Activated naive CD4-positive, alpha-beta T cell treated with anti-CD3 and anti-CD28 coated beads, Interleukin-2, amount 50 U/mL, for 24 hours (primary cell): ENCODE results near the gene PSG1.
A peak's percentile ranks its signal among the peaks of the same experiment; 100 is the strongest.
"Not testable (repeated sequence)": the region's sequence is repeated elsewhere in the genome, so short reads cannot be mapped to it uniquely, and the experiment has no call there.

Experiments
- H3K27ac Mint-ChIP-seq: one replicate; pipeline ENCODE4 v1.8.0; 2021; ENCODE audit warnings: mild to moderate bottlenecking, mixed read lengths
- H3K27me3 Mint-ChIP-seq: one replicate; pipeline ENCODE4 v1.8.0; 2021; ENCODE audit warnings: mixed read lengths
- H3K36me3 Mint-ChIP-seq: one replicate; pipeline ENCODE4 v1.8.0; 2021; ENCODE audit warnings: mixed read lengths
- H3K4me1 Mint-ChIP-seq: one replicate; pipeline ENCODE4 v1.8.0; 2021; ENCODE audit warnings: mixed read lengths
- H3K4me3 Mint-ChIP-seq: one replicate; pipeline ENCODE4 v1.8.0; 2021; ENCODE audit warnings: mild to moderate bottlenecking, mixed read lengths
- H3K9me3 Mint-ChIP-seq: one replicate; pipeline ENCODE4 v1.8.0; 2021; ENCODE audit warnings: mixed read lengths

The PSG1 gene

DNA sequence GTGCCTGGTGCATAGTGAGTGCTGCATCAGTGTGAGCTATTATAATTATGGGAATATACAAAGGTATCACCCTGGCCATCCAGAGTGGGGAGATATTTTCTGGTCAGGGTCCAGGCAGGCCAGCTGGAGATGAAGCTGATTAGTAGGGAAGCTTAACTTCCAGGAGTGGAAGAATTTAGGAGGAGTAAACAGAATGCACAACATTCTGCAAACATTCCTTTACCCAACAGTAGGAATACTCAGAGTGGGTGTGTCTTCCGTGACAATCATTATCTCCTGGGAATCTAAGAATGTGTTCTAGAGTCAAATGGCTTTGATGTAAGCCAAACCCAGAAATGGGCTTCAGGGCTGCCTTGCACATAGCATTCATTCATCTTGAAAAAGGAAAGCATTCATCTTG lies 19.1 kb upstream of the PSG1 start:
- H3K27me3 Mint-ChIP-seq: peaks cover 12% of the 10 kb centered on the region
- not testable (repeated sequence) for H3K4me3 Mint-ChIP-seq, H3K4me1 Mint-ChIP-seq, H3K27ac Mint-ChIP-seq, H3K36me3 Mint-ChIP-seq
- H3K9me3 Mint-ChIP-seq: peaks cover 10% of the 10 kb centered on the region

DNA sequence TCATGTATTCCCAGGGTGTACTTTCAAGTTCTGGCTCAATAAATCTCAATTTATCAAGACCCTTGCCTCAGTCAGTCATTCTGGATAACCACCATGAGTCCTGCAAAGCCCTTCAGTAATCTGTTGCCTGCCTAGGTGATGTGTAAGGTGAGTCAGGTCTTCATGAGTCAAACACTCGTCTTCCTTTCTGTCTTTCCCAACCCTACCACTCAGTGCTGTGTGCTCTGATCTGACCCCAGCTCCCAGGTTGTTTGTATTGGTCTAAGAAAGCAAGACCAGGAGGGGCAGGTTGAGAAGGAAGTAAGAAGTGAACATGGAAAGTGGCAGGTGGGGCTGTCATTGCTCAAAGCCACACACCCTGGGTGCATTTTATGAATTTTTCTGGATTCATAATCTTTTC lies 18.2 kb upstream of the PSG1 start:
- H3K27ac Mint-ChIP-seq, H3K4me1 Mint-ChIP-seq, H3K36me3 Mint-ChIP-seq, H3K4me3 Mint-ChIP-seq: not testable (repeated sequence)
- Mint-ChIP-seq H3K27me3 (peaks cover 12% of the 10 kb centered on the region), H3K9me3 (peaks cover 17% of the 10 kb centered on the region)

GRCh38 chr19:42890446-42890845 lies 10.9 kb upstream of the PSG1 start:
- H3K4me1 Mint-ChIP-seq, H3K36me3 Mint-ChIP-seq, H3K4me3 Mint-ChIP-seq, H3K27ac Mint-ChIP-seq: not testable (repeated sequence)
- Mint-ChIP-seq H3K27me3 (peaks cover 15% of the 10 kb centered on the region), H3K9me3 (peaks cover 11% of the 10 kb centered on the region)

DNA sequence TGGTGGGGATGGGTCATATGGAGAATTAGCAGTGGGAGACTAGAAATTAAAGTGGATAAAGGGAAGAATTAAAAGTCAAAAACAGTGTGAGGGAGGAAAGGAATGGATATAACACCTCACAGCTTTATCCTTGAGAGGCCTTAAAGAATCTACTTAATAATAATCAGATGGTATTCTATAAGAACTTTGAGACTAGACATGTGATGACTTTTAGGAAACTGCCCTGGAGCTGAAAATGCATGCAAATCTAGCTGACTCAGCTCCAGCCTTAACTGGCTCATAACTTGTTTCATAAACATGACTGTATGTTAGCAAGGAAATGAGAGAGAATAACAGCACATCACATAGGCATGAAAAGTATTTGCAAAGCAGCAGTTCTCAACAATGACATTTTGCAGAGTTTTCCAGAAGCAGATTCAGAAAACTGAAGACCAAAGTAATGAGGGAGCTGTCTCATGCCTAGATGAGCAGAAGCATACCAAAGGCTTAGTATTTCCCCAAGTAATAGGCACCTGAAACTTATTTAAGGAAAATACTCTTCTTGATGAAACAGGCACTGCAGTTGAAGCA lies 8.4 kb upstream of the PSG1 start:
- not testable (repeated sequence) for H3K9me3 Mint-ChIP-seq, H3K27ac Mint-ChIP-seq, H3K36me3 Mint-ChIP-seq, H3K4me1 Mint-ChIP-seq, H3K4me3 Mint-ChIP-seq
- peaks cover 28% of the 10 kb centered on the region for H3K27me3 Mint-ChIP-seq

GRCh38 chr19:42882730-42883129 lies 3.2 kb upstream of the PSG1 start:
- H3K36me3 Mint-ChIP-seq, H3K4me3 Mint-ChIP-seq, H3K9me3 Mint-ChIP-seq, H3K4me1 Mint-ChIP-seq, H3K27ac Mint-ChIP-seq: not testable (repeated sequence)
- peaks cover 32% of the 10 kb centered on the region for H3K27me3 Mint-ChIP-seq

DNA sequence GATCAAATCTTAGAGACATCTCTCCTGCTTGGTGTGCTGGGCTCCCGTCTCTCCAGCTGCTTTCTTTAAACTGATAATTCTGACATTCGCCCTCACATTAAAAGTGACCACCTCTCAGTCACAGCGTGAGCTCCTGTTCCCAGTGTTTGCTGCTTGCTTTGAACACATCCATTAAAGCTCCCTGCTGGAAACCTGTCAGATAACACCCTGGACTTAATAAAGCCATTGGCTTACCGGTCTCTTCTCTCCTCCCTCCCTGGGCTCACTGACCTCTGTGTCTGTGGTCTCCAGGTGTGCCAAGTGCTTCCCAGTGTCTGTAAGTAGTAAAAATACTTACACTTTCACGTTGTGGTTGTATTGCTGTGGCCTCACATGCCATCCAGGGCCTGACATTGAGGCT lies 2.5 kb upstream of the PSG1 start:
- peaks cover 30% of the 10 kb centered on the region for H3K27me3 Mint-ChIP-seq
- H3K9me3 Mint-ChIP-seq, H3K36me3 Mint-ChIP-seq, H3K4me1 Mint-ChIP-seq, H3K27ac Mint-ChIP-seq, H3K4me3 Mint-ChIP-seq: not testable (repeated sequence)

GRCh38 chr19:42881279-42881678 lies 1.8 kb upstream of the PSG1 start:
- H3K4me1 Mint-ChIP-seq, H3K36me3 Mint-ChIP-seq, H3K4me3 Mint-ChIP-seq, H3K27ac Mint-ChIP-seq, H3K9me3 Mint-ChIP-seq: not testable (repeated sequence)
- H3K27me3 Mint-ChIP-seq: peaks cover 28% of the 10 kb centered on the region

DNA sequence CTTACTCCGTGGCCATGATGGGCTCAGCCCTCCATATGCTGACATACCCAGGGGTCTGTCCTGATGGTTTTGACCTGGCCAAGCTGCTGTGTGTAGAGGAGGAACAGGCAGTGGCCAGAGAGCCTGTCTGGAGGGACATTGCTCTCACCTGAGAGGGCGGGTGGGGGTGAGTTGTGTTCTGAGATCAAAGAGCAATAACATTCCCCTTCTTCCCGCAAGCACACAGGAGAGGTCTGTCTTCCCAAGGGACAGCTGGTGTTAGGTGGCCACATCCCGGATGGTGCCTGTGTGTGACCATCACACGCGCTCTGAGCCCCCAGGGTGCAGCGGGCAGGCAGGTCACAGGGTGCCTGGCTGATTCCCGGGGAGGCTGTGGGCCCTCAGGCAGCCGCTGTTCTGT lies 1.1 kb upstream of the PSG1 start:
- not testable (repeated sequence) for H3K4me1 Mint-ChIP-seq, H3K9me3 Mint-ChIP-seq, H3K4me3 Mint-ChIP-seq, H3K27ac Mint-ChIP-seq, H3K36me3 Mint-ChIP-seq
- peaks cover 26% of the 10 kb centered on the region for H3K27me3 Mint-ChIP-seq

- H3K4me3 Mint-ChIP-seq, H3K4me1 Mint-ChIP-seq, H3K27me3 Mint-ChIP-seq, H3K9me3 Mint-ChIP-seq, H3K27ac Mint-ChIP-seq, H3K36me3 Mint-ChIP-seq: not testable (repeated sequence)
These were observed 2.9 kb downstream of the PSG1 start for GRCh38 chr19:42876596-42876995.

DNA sequence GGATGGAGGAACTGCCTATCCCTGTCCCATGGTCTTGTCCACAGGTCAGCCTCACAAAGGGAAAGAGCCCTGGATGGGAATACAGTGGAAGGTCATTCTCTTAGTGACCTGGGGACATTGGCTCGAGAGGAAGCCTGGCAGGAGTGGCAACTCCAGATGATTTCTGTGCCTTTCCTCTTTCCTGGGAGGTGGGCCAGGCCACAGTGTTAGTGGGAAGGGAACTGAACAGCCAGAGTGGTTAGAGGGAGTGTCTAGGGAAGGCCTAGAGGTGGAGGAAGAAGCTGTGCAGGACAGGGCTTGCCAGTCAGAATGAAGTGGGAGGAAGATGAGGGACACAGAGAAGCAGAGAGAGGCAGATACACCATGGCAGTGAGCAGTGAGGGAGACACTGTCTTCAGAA lies 3.6 kb downstream of the PSG1 start:
- H3K27me3 Mint-ChIP-seq: peaks cover 11% of the 10 kb centered on the region
- not testable (repeated sequence) for H3K4me1 Mint-ChIP-seq, H3K4me3 Mint-ChIP-seq, H3K9me3 Mint-ChIP-seq, H3K36me3 Mint-ChIP-seq
- H3K27ac Mint-ChIP-seq: peak overlapping the region; percentile 86

DNA sequence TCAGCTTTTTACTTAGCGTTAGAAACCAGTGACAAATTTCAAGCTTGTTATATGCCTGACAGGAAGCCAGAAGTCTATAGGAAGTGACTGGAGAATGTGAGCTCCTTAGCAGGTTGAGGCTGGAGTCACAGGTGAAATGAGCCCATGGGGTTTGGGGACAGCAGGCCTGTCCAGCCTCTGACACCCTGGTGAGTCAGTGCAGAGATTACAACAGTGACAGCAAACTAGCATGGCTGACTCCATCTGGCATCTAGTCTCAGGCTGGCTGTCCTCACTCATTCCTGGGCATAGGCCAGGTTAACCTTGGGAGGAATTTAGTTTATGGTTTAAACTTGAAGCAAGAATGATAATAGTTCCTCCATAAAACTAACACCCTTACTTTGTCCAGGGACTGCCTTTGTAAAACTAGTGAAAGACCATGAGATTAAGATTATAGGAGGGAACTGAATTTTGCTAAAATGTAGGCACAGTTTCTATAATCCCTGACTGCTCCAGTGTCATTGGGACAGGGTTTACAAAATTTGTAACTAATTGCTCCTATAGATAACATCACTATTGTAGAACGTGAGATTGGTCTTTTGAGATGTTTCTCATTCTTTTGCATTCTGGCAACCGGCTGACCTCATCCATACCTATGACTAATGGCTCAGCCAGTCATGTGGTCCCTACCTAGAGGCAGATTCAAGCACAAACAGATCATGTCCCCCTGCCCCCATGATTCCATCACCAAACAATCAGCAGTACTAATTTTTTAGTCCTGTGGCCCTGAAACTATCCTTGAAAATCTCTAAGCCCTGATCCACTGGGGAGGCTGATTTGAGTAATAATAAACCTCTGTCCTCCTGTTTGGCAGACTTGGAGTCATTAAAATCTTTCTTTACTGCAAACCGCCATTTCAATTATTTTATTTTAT lies 4.4 kb downstream of the PSG1 start:
- not testable (repeated sequence) for H3K36me3 Mint-ChIP-seq, H3K27ac Mint-ChIP-seq, H3K4me1 Mint-ChIP-seq, H3K4me3 Mint-ChIP-seq, H3K27me3 Mint-ChIP-seq, H3K9me3 Mint-ChIP-seq

DNA sequence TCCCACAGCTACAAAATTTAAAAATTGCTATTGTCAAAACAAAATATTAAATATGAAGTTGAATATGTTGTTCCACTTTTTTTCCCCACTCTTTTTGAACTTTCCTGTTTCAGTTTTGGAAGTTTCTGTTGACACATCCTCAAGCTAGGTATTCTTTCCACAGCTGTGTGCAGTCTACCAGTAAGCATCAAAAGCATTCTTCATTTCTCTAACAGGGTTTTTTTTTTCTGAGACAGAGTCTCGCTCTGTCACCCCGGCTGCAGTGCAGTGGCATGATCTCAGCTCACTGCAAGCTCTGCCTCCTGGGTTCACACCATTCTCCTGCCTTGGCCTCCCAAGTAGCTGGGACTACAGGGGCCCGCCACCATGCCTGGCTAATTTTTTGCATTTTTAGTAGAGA lies 5.4 kb downstream of the PSG1 start:
- H3K36me3 Mint-ChIP-seq, H3K27ac Mint-ChIP-seq, H3K27me3 Mint-ChIP-seq, H3K4me3 Mint-ChIP-seq, H3K4me1 Mint-ChIP-seq, H3K9me3 Mint-ChIP-seq: not testable (repeated sequence)

DNA sequence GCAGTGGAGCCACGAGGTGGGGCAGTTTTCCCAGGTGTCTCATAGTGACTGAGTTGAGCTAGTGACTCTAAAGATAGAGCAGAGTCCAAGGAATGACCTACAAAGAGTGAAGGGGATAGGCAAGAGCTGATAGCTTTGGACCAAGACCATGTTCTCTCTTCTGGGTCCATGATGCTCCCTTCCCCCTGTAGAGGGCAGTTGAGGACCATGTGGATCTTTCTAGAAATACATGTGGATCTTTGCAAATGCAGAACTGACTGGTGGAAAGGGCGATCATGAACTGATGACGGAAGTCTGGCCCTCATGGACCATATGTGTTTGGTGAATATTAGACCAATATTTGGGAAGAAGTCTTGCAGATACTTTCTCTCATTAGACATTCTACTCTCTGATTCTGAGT lies 6.9 kb downstream of the PSG1 start:
- Mint-ChIP-seq H3K27me3 (peaks cover 9% of the 10 kb centered on the region), H3K4me3 (no peak overlapping the region), H3K4me1 (no peaks in the 10 kb centered on the region), H3K27ac (no peak overlapping the region), H3K36me3 (no peaks in the 10 kb centered on the region), H3K9me3 (no peaks in the 10 kb centered on the region)

- no peak overlapping the region for H3K27ac Mint-ChIP-seq
- H3K27me3 Mint-ChIP-seq: peaks cover 3% of the 10 kb centered on the region
- no peak overlapping the region for H3K4me3 Mint-ChIP-seq
- no peaks in the 10 kb centered on the region for H3K9me3 Mint-ChIP-seq
- no peaks in the 10 kb centered on the region for H3K4me1 Mint-ChIP-seq
- no peaks in the 10 kb centered on the region for H3K36me3 Mint-ChIP-seq
These were observed 22.0 kb downstream of the PSG1 start for GRCh38 chr19:42857544-42857867.

DNA sequence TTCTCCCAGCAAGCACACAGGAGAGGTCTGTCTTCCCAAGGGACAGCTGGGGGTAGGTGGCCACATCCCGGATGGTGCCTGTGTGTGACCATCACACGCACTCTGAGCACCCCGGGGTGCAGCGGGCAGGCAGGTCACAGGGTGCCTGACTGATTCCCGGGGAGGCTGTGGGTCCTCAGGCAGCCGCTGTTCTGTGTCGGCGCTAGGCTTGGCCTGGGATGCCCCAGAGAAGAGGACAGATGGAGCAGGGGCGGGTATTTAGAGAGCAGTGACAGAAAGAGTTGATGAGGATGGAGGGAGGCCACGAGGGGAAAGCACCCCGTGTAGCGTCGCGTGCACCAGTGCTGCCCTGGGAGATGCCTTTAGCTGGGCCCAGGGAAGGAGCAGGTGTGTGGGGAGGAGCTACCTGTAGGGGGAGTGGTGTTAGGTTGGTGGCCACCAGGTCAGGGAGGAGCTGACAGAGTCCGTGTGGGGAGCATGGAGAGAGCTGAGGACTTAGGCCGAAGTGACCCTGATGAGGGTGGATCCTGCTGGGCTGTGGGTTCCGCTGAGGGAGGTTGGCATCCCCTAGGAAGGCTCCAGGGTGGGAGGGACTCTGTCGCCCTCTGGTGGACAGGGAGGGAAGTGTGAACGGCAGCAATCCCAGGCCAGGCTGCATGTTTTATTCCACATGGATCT lies 22.5 kb downstream of the PSG1 start:
- H3K4me1 Mint-ChIP-seq, H3K27ac Mint-ChIP-seq, H3K27me3 Mint-ChIP-seq, H3K9me3 Mint-ChIP-seq, H3K4me3 Mint-ChIP-seq, H3K36me3 Mint-ChIP-seq: not testable (repeated sequence)

- not testable (repeated sequence) for H3K36me3 Mint-ChIP-seq, H3K27ac Mint-ChIP-seq
These were observed 24.8 kb downstream of the PSG1 start for GRCh38 chr19:42854745-42855144.

DNA sequence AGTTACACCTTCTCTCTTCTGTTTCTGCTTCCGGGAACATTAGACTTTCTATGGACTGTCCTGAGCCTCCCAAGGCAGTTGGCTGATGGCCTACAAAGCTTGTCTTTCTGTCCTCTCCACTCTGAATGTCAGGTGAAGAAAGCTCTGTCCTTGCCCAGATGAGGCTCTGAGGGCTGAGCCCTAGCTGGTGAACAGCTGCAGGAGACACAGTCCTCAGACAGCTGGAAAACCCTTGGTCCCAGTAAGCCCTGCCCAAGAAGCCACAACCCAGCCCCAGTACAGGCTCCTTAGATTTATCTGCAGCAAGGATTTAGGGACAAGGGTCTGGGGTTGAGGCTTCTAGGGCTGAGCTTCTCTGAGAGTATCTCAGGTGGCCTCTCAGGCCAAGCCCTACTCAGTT lies 26.3 kb downstream of the PSG1 start:
- H3K4me3 Mint-ChIP-seq, H3K27me3 Mint-ChIP-seq, H3K9me3 Mint-ChIP-seq, H3K4me1 Mint-ChIP-seq, H3K27ac Mint-ChIP-seq, H3K36me3 Mint-ChIP-seq: not testable (repeated sequence)

More at GRCh38 chr19:42854745-42855144, 24.8 kb downstream of the PSG1 start:
- H3K4me1 Mint-ChIP-seq, H3K27me3 Mint-ChIP-seq, H3K4me3 Mint-ChIP-seq, H3K9me3 Mint-ChIP-seq: not testable (repeated sequence)
